Islet of Langerhans (tissue), 1 donor: Measurements from ENCODE around the gene PCDHA2.
"Not testable (repeated sequence)": the region's sequence is repeated elsewhere in the genome, so short reads cannot be mapped to it uniquely, and the experiment has no call there.

Experiments used
- FAIRE-seq: peaks from one replicate; lab custom pipeline; 2011; peaks lifted over from hg19 to GRCh38; lab: Jason Lieb, UNC

The PCDHA2 gene

GRCh38 chr5:140794595-140795258 is at the start of gene PCDHA2:
TSS of gene PCDHA2 (plus strand) at chr5:140794852.
- no peak for FAIRE-seq

- no peak for FAIRE-seq
Measured at GRCh38 chr5:140753561-140753960, 41.1 kb upstream of the PCDHA2 start.

GRCh38 chr5:140764177-140764973 is 30.3 kb upstream of the PCDHA2 start:
- no peak for FAIRE-seq

- no peak for FAIRE-seq
Measured at GRCh38 chr5:140767444-140767843, 27.2 kb upstream of the PCDHA2 start.

- FAIRE-seq, result no peak
Measured at GRCh38 chr5:140780512-140780911, 14.1 kb upstream of the PCDHA2 start.

GRCh38 chr5:140785905-140786686 is 8.6 kb upstream of the PCDHA2 start, which contains the start of gene PCDHA1:
TSS of gene PCDHA1 (plus strand) at chr5:140786140.
- no peak for FAIRE-seq

- not testable (repeated sequence) for FAIRE-seq
Measured at GRCh38 chr5:140787422-140787821, 7.2 kb upstream of the PCDHA2 start.

- not testable (repeated sequence) for FAIRE-seq
Measured at GRCh38 chr5:140787849-140788504, 6.7 kb upstream of the PCDHA2 start.

- FAIRE-seq, result no peak
Measured at GRCh38 chr5:140791089-140791488, 3.6 kb upstream of the PCDHA2 start.

GRCh38 chr5:140795259-140795641 is 598 bp downstream of the PCDHA2 start:
- no peak for FAIRE-seq

GRCh38 chr5:140796072-140796717 is 1.5 kb downstream of the PCDHA2 start:
- FAIRE-seq, result not testable (repeated sequence)

- no peak for FAIRE-seq
Measured at GRCh38 chr5:140796718-140797095, 2.1 kb downstream of the PCDHA2 start.

GRCh38 chr5:140800816-140801493 is 6.3 kb downstream of the PCDHA2 start, which contains the start of gene PCDHA3:
TSS of gene PCDHA3 (plus strand) at chr5:140801057.
- FAIRE-seq, result no peak

GRCh38 chr5:140801494-140801841 is 6.8 kb downstream of the PCDHA2 start:
- no peak for FAIRE-seq

- not testable (repeated sequence) for FAIRE-seq
Measured at GRCh38 chr5:140802381-140802780, 7.7 kb downstream of the PCDHA2 start.

GRCh38 chr5:140802781-140803271 is 8.2 kb downstream of the PCDHA2 start:
- FAIRE-seq, result no peak

- no peak for FAIRE-seq
Measured at GRCh38 chr5:140806834-140807775, 12.5 kb downstream of the PCDHA2 start, which contains the start of gene PCDHA4. TSS of gene PCDHA4 (plus strand) at chr5:140807068.

GRCh38 chr5:140808241-140808888 is 13.7 kb downstream of the PCDHA2 start:
- not testable (repeated sequence) for FAIRE-seq

- FAIRE-seq, result no peak
Measured at GRCh38 chr5:140808889-140809291, 14.2 kb downstream of the PCDHA2 start.
